Endothelial cell of umbilical vein (primary cell): Measurements from ENCODE around the gene HNRNPL.

ENCODE experiments used
- EZH2 ChIP-seq: IDR thresholded peaks from 2 replicates; pipeline ENCODE4 v1.6.1; 2012; ENCODE audit warnings: borderline replicate concordance, low read depth, mild to moderate bottlenecking, moderate library complexity, low read length, inconsistent platforms; ENCODE audit not compliant: severe bottlenecking
- MYC ChIP-seq: IDR thresholded peaks from one replicate; pipeline ENCODE4 v1.6.1; 2011; ENCODE audit warnings: mild to moderate bottlenecking, low read depth, low read length
- POLR2A ChIP-seq: IDR thresholded peaks from 2 replicates; pipeline ENCODE4 v1.6.1; 2012; ENCODE audit warnings: low read depth, mild to moderate bottlenecking, control low read depth, low read length
- TF ChIP-seq, protein P1 (sequence below), 2 donors: IDR thresholded peaks; 1 replicate in 1 of 2; 2 replicates in 1 of 2; pipeline ENCODE4 v1.5.1; 2011; ENCODE audit warnings: low read length in 2 of 2, mild to moderate bottlenecking in 2 of 2, moderate library complexity in 2 of 2, control low read depth in 1 of 2, inconsistent platforms in 1 of 2, low read depth in 1 of 2; ENCODE audit not compliant: insufficient read depth in 1 of 2; ENCODE audit errors: extremely low read depth in 1 of 2

DNA sequence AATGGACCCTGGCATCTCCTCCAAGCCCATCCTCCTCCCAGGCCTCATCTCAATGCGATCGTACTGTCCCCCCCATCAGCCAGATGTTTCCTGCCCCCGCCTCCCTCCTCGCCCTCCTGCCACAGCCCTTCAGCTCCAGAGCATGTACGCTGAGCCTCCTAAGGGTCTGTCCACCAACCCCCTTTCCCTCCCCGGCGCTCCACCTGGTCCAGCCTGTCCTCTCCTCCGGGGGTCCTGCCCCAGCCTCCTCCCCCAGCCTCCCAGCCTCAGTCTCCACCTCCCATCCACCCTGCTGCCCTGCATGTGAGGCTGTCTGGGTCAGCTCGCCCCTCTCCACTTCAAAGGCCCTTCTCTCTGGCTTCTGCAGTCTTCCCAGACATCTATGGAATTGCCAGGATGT, 45.2 kb upstream of the HNRNPL start:
- TF ChIP-seq, protein P1, sequence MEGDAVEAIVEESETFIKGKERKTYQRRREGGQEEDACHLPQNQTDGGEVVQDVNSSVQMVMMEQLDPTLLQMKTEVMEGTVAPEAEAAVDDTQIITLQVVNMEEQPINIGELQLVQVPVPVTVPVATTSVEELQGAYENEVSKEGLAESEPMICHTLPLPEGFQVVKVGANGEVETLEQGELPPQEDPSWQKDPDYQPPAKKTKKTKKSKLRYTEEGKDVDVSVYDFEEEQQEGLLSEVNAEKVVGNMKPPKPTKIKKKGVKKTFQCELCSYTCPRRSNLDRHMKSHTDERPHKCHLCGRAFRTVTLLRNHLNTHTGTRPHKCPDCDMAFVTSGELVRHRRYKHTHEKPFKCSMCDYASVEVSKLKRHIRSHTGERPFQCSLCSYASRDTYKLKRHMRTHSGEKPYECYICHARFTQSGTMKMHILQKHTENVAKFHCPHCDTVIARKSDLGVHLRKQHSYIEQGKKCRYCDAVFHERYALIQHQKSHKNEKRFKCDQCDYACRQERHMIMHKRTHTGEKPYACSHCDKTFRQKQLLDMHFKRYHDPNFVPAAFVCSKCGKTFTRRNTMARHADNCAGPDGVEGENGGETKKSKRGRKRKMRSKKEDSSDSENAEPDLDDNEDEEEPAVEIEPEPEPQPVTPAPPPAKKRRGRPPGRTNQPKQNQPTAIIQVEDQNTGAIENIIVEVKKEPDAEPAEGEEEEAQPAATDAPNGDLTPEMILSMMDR (IDR thresholded peaks at IDR 0.05; ENCODE audit: extremely low read depth in 1 of 2, insufficient read depth in 1 of 2, low read depth in 1 of 2, low read length in 2 of 2): no peak
- no peak for TF ChIP-seq POLR2A
- no peak for TF ChIP-seq MYC
- TF ChIP-seq EZH2: no peak
